GM18907 (cell line): ENCODE data around the gene CAPG.
A peak's percentile ranks its signal among the peaks of the same experiment; 100 is the strongest.
"Not testable (repeated sequence)": the region's sequence is repeated elsewhere in the genome, so short reads cannot be mapped to it uniquely, and the experiment has no call there.

Experiments used
- ATAC-seq: cut with Tn5 transposase; IDR thresholded peaks from one replicate; pipeline ENCODE4 v1.9.1; 2021; ENCODE audit warnings: mild to moderate bottlenecking, moderate library complexity; ENCODE audit not compliant: unreplicated experiment

Gene CAPG

DNA sequence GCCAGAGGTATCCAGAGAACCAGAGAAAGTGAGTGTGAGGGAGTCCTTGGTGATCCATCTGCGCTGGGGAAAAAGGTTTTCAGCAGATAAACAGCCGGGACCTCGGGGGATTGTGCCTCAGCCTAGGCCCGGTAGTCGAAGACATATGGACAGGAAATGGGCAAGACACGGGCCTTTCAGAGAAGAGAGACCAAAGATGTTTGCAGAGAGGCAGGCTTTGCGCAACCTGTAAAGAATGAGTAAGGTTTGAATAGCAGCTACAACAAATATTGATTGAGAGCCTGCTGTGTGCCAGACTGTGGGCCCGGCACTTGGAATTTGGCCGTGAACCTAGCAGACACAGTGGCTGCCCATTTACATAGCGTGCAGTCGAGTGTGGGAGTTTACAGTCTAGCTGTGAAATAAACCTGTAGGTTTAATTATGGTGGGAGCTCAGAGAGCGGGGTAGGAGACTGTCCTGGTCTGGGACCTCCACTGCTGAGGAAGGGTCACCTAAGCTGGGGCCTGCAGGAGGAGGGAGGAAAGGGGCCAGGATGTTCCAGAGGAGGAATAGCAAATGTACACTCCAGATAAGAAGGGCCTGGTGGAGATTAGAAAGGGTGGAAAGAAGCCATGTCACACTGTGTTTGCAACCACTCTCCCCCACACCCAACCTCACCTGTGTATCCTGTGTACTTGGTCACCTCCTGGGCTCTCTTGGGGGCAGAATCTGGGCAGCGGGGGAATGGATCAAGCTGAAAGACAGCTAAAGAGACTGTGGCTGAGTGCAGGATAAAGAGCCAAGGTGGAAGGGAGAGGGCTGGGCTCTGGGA lies 11.3 kb upstream of the CAPG start:
- ATAC-seq, result no peak

DNA sequence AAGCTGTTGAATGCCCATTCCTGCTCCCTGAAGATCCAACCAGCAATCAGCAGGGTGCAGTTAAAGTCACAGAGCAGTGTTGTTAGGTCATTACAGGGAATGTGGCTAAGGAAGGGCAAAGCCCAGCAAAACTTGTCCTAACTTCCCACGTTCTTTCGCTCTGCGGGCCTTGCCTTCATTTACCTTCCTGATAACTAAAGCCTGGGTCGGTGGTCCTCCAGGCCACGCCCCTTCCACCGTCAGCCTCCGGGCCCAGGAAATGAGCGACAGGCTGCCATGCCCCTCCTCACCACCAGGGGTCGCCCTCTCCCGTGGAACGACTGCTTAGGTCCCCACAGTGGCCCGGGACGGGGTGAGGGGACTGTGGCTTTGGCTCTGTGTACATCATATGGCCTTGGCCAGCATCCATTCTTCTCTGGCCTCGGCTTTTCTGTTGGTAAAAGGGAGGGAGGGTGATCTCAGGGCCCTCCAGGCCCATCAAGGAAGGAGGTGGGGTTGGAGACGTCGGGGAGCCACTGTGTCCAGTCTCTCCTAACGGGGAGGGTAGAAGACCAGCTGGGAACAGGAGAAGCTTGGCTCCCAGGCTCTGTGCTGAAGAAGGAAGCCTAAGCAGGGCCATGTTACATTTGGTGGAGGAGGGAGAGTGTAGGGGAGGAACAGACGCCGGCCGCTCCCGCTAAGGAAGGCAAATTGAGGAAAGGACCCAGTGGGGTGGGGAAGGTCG lies 10.5 kb upstream of the CAPG start:
- ATAC-seq, result peak; percentile 61

DNA sequence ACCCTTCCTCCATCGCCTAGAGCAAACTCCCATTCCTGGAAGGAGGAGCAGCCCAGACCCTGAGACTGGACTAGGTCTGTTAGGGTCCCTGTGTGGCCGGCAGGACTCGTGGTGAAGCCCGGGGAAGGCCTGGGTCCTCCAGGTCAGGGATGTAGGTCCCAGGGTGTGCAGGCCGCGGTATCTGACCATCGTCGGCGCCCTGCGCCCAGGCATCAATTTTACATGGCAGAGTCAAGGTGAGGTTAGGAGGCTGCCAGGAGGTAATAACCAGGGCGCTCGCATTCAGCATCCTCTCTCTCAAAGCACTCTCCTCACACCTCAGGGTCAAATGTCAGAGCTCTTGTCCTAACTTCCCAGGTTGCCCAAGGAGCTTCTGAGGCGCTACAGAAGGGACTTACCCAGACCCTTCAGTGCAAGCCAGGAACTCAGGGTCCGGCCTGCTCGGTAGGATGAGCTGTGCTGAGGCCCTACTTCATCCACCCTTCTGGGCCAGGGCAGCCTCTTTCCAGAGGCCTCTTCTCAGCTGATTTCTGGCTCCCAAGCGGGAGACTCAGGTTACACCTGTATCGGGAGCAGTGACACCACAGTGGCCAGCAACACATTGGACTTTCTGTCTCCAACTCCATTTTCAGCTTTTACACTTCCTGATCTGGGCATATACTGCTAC lies 9.0 kb upstream of the CAPG start:
- ATAC-seq, result no peak

DNA sequence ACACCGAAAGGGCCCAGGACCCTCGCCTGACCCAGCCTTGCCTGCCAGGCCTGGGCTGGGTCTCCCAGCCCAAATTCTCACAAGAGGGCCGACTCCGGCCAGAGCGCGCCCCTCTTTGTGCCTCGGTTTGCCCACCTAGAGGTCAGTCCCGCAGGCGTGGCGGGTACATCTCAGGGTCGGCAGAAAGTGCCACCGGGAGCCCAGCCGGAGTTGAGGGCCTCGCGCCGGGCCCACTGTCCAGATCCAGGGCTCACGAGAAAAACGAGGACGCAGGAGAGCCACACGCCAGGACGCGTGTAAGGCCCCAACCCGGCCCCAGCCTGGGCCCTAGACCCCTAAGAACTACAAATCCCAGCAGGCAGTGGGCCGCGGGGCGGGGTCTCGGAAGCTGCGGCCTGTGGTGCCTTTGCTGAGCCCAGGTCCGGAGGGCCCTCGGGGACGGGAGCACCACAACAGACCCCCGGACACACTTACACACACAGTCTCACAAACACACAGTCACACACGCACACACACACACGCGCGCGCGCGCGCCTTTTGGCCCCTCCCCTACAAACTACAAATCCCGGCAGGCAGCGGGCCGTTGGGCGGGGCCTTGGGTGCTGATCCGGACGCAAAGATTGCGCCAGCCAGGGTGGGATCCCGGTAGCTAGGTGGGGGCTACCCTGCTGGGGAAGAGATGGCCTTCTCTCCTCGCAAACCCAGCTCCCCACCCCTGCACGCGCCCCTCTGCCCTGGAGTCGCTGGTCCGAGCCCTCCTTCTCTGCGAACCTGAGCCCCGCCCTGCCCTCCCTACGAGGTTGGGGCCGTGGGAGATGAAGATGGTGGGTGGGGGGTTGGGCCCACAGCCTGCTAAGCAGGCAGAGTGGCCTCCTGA lies 8.2 kb upstream of the CAPG start, which contains the start of gene SH2D6:
SH2D6 (plus strand) TSS at position 583 of the 877 bp plus-strand sequence. CDS start 10,752 bp downstream, outside the sequence.
- peak; percentile 86 for ATAC-seq

DNA sequence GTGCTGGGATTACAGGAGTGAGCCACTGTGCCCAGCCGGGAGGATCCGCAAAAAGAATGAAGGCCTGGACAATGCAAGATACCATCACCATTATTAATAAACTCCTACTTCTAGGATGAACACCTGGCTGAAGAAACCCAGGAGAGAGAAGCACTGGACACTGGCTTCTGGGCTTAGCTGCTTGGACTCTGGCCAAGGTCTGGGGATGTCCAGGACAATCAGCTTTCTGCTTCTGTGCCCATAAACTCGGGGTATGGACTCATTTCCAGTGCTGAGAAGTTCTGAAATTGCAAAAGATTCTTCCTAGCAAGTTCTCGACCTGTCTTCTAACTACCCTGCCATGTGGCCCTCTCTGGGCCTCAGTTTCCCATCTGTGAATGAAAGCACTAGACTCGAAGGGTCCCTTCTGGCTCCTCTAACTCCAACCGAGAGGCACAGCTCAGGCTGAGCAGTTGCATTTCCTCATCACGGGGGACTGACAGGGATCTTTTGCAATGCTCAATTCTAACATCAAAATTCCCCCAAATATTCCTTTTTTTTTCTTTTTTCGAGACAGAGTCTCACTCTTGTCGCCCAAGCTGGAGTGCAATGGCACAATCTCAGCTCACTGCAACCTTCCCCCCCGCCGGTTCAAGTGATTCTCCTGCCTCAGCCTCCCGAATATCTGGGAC lies 5.9 kb upstream of the CAPG start:
- no peak for ATAC-seq

DNA sequence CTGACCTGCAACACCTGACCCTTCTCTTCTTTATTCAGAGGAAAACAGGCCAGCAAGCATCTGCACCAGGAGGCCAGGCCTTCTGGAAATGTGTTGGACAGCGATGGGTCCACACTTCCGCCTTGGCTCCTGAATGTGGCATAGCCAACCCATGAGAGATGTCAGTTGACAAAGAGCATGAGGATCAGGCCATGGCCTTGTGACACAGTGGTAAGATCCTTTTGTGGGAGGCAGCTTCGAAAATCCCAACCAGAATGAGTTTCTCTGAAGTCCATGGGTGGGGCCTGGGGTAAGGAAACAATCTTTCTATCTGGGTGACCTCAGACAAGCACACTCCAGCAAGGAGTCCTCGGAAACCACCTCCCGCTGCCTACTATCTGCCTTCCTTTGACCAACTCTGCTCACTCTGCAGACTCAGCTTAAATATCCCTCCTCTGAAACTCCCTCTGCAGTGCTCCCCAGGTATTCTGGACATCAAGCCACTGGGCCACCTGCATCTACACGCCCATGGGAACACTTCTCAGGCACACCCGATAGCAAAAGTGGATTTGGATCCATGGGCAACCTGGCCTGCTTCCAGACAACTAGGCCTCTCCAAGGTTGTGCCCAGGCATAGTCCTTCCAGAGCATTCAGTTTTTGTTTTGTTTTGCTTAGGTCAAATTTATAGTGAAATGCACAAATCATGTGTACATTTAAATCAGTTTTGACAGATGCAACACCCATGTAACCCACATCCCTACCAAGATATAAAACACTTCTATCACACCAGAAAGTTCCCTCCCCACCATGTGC lies 4.8 kb upstream of the CAPG start:
- no peak for ATAC-seq

DNA sequence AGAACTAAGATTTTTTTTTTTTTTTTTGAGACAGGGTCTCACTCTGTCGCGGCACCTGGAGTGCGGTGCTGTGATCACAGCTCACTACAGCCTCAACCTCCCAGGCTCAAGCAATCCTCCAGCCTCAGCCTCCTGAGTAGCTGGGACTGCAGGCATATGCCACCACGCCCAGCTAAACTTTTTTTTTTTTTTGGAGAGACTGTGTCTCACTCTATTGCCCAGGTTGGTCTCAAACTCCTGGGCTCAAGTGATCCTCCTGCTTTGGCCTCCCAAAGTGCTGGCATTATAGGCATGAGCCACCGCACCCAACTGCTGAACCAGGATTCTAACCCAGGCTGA lies 4.2 kb upstream of the CAPG start:
- ATAC-seq, result not testable (repeated sequence)

DNA sequence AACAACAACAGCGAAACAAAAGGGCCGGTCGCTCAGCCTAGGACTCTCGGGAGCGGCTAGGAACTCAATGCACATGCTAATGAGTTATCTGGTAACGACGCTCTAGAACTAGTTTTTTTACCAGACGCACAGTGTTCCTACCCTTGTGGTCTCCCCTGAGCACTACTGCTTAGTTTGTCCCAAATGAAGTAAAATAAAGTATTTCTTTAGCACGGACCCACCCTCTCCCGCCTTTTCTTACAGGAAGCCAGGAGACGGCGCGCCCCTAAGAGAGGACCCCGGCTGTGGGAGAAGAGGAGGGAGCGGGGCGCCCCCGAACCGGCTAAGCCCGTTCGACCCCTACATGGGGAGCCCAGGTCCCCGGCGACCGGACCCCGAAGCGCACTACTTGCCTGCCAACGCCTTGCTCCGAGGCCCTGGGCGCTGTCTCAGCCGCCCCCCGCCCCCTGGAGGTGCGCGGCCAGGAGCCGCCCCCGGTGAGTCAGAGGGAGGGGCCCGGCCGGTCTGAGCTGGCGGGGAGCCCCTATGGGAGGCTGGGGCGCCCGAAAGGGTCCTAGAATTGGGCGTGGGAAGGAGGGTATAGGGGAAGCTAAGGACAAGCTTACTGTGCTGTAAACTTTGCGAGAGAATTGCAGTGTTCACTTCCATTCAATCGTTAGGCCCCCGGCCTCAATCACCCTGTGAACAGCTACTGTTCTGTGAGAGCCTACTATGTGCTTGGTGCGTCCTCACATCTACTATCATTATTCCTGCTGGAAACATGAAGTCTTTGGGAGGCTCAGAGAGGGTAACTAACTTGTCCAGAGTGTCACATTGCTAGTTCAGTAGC lies 3.6 kb upstream of the CAPG start:
- no peak for ATAC-seq

DNA sequence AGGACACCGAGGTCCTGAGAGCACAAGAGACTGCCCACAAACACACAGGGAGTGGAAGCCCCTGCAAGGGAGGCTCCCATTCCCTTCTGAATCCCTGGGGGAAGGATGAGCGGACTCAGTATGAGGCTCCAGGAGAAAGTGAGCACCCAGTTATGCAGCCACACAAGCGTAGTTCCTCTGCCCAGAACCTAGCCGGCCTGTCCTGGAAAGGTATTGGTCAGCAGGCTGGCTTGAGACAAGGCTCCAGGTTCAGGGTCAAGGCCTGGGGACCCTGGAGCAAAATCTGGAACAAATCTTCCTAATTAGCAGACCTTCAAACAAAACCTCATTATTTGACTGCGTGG lies 1.2 kb upstream of the CAPG start:
- no peak for ATAC-seq

DNA sequence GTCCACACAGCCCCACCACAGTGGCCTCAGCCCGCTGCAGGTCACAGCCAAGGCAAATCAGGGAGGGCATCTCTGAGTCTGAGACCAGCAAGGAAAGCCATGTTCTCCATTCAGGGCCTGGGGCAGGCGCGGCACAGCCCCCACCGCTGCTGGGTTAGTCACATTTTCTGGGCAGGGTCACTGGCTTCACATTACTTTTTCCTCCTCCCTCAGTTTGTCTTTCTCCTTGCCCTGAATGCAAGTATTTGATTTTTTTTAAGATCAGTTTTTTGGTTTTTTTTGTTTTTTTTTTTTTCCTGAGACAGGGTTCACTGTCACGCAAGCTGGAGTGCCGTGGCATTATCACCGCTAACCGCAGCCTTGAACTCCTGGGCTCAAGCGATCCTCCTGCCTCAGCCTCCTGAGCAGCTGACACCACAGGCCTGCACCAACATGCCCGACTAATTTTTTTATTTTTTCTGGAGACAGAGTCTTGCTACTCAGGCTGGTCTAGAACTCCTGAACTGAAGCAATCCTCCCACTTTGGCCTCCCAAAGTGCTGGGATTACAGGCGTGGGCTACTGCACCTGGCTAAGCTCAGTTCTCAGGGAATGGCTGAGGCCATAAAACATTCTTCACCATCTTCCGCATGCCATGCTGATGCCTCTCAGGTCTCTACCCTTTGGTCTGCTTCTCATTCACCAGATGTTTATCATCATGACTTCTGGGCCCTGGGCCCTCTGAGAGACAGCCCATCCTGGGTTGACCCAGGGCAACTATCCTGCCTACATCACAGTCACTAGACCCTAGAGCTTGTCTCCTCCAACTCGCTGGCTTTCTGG lies 628 bp upstream of the CAPG start:
- ATAC-seq, result no peak

DNA sequence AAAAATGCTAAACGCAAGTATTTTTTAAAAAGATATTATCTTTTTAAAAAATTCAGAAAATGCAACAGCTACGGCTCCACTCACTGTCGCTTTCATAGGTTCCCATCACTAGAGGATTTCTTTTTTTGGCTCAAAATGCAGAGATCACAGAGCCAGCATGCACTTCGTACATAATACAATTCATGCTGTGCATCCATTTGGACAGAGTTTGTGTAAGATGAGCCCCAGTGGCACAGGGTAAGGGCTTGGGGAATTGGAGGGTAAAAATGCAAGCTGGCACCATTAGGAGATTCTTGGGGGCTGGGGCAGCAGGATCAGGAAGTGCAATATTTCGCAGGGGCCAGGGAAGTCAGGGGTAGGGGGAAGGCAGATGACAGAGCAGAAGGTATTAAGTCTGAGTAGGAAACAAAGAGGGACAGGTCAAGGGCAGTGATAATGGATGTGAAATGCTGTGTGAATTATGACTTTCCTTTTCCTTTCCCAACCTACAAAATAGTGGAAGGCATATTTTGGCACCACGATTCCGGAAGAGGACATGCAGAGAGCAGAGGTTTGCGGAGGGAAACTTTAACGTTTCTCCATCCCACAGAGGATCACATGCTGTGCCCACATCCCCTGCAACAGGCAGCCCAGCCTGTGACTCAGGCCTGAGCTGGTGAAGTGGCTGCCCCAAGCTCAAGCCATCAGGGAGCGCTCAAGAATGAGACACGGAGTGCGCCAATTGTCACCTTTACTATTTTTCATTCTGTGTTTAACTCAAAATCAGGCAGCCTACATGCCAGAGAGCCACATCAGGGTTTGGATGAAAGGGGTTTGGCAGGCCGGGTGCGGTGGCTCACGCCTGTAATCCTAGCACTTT lies 4.7 kb downstream of the CAPG start:
- ATAC-seq, result no peak

DNA sequence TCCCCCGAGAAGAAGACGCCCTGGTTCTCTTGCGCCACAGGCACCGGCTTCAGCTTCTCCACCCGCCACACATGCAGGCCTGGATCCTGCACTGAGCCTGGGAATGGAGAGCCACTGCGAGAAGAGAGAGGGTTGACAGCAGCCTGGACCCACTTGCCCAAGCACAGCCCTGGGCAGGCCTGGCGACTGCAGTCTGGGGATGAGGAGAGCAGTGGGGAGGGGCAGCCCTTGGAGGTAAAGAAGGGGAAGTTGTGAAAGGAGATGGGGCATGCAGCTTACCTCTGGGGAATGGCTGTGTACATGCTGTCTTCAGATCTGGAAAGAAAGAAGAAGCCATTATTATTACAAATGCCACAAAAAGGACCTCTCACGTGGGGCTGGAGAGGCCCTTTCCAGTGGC lies 8.3 kb downstream of the CAPG start:
- ATAC-seq, result no peak

DNA sequence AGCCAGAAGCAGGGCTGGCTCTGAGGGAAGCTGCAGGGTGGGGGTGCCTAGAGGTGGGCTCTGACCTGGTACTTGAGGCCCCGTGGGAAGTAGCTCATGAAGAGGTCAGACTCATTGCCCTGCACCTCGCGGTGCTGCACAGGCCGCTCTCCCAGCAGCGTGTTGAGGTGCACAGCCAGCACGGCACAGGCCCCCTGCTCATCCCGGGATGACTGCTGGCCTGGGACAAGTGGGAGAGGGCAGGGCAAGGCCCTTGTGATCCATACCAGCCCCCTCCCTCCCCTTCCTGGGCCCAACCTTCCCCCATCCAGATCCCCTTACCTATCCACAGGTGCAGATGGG lies 8.7 kb downstream of the CAPG start:
- ATAC-seq, result no peak

DNA sequence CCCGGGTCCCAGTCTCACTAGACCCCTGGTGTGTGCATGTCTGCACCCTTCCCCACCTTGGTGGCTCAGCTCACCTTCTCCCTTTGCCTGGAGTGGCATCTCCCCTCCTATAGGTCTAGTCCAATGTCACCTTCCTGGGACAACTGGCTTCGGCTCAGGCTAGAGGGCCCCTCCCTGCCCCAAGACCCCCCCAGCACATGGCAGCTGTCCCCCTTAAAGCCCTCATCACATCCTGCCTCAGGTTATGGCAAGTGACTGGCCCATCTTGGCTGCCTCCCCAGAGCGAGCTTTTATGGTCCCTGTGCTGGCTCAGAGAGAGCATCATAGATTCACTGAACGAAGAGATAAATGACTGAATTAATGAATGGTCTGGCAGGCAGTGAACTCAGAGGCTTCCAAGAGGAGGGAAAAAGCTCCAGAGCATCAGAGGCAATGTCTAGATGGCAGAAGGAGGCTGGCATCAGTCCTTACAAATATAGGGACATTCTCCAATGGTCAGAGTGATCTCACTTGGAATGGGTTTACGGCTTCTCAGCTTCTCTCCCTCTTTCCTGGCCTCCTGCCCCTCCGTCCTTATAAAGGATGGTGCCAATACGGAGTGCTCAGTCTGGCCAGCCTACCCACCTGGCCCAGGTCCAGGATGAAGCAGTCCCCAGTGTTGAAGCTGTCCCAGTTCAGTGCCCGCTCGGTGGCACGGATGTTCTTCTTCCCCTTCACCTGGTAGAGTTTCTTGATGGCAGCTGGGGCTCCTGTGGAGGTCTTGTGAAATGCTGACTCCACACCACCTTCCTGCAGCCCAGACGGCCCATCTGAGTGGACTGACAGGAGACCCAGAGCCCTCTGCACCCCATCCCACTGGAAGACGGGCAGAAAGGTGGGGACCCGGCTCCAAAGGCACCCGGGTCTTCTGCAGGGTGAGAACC lies 9.4 kb downstream of the CAPG start:
- no peak for ATAC-seq

DNA sequence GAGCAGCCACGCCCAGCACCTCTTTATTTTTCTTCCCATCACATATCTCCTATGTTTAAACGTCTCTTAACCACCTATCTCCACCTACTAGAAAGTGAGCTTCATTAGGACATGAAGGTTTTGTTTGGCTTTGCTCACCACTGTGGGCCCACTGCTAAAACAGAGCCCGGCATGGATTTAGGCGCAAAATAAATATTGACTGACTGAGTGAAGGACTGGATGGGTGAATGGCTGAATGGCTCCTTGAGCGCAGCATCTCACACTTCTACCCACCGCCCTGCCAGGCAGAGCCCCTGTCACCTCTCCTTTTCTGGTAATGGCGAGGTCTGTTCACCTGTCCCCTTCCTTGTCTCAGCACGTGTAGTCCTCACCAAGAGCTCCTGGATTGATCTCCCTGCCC lies 10.1 kb downstream of the CAPG start:
- no peak for ATAC-seq

DNA sequence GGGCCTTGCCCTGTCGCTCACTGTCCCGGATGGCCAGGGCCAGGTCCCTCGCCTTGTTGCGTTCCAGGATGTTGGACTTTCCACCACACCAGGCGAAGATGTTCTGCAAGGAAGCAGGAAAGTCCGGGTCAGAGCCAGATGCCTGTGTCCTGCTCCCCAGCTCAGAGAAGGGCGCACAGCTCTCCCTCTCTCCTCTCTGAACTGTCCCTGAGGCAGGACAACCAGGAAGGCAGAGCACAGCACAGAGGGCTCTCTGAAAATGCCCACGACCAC lies 11.0 kb downstream of the CAPG start:
- no peak for ATAC-seq
